GM18499 (cell line): Measurements from ENCODE around the gene KLRD1.
"Not testable (repeated sequence)": the region's sequence is repeated elsewhere in the genome, so short reads cannot be mapped to it uniquely, and the experiment has no call there.

Source experiments
- ATAC-seq: cut with Tn5 transposase; IDR thresholded peaks from one replicate; pipeline ENCODE4 v1.9.1; 2021; ENCODE audit warnings: moderate number of reproducible peaks; ENCODE audit not compliant: insufficient read depth, unreplicated experiment

KLRD1 gene

DNA sequence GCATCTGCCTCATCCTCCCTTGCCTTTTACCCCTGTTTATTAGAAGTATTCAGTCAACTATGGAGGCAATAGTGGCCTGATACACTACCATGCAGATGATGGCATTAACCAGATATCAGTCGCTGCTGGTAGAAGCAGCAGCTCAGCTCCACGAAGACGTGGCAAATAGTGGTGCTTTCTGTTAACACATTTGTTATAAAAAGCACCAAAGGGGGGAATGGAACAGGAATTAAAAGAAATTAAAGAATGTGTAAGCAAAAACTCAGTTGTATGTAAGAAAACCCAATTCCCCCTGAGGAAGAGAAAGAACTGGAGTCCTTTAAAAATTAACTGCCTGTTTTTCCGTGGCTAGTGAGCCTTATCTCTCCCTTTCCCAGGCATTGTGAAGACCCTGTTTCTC lies 60.0 kb downstream of the KLRD1 start:
- ATAC-seq = not testable (repeated sequence)

DNA sequence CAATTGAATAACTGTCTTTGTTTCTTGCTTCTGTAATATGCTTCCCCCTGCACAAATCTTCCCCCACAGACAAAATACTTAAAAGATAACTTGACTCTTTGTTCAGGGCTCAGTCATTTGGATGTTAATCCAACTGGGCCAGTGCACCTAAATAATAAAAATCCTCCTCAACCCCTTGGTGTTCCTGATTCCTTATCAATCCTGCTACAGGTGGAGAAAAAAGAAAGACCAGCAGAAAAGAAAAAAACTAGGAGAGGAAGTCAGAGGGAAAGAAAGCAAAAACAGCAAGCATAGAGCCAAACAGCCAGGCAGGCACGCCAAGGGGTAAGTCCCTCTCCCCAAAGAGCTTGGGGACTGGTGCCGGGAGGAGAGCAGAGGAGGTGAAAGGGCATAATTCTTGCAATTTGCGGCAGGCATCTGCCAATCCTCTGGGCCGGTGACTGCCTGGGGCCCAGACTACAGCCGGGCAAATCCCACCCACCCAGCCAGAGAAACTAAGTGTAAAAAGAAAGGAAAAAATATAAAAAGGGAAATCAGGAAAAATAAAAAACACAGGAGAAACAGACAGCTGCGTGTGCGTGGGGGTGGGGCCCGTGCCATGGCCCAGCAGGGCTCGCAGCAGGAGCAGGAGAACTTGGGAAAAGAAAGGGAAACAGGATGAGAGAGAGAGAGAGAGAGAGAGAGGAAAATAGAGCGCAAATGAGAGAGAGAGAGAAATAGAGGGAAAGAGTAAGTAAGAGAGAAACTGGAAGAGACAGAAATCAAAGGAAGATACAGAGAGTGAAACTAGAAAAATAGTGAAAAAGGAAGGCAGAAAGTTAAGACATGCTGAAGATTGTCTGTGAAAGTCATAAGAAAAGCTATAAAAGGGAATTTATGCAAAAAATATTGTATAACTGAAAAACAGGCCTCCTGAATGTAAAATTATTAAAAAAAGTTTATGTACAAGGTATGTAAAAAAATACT lies 60.8 kb downstream of the KLRD1 start:
- ATAC-seq = no peak

DNA sequence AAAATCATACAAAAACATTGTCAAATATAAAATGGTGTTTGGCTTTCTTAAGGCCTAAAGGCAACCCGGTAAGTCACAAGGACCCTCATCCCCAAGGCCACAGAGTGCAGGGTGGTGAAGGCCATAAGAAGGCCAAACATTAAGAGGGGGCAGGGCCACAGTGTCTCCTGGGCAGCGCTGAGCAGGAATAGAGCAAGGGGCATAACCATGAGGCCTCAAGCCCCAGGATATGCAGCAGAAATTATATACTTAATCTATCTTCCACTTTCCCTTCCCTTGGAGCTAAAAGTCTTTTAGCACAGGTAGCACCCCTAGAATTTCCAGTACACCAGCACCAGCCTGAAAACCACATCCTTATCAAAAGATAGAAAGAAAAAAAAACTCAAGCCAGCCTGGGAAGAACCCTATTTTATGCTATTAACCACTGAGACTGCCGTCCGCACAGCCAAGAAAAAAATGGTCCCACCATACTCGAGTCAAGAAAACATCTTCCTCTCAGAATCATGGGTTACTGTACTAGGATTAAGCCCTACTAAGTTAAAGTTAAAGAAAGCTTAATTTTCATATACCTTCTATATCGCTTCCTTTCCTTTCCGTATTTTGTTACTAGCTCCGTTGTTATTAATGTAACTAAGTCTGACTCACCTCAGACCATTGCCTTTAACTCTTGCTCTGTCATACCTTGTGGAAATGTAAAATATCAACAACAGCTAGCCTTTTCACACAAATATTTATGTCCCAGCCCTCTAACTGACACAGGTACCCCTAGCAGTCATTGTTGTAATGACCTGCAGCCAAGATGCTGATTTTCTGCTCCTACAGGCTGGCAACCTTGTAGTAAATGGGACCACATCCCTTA lies 62.1 kb downstream of the KLRD1 start:
- ATAC-seq = no peak

DNA sequence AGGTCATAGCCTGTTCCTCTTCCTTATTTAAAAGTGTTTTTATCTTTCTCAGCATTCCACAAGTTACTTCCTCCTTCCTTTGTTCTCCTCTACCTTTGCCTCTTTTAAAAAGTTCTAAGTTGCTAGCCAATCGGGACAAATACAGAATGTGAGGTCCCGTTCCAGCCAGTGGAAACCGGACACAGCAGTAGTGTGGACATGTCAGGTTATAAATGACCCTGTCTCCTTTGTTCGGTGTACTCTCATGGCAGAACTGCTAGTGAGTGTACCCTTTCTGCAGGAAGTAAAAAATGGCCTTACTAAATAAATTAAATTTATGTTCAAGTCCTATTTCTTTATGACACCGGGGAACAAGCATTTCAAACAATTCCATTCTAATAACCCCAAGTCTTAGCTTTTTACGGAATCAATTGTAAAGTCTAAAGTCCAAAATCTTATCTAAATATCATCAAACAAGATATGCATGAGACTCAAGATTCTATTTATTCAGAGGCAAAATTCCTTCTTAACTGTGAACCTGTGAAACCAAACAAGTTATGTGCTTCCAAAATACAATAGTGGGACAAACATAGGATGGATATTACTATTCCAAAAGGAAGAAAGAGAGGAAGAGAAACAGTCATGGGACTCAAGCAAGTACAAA lies 64.3 kb downstream of the KLRD1 start:
- not testable (repeated sequence) for ATAC-seq

DNA sequence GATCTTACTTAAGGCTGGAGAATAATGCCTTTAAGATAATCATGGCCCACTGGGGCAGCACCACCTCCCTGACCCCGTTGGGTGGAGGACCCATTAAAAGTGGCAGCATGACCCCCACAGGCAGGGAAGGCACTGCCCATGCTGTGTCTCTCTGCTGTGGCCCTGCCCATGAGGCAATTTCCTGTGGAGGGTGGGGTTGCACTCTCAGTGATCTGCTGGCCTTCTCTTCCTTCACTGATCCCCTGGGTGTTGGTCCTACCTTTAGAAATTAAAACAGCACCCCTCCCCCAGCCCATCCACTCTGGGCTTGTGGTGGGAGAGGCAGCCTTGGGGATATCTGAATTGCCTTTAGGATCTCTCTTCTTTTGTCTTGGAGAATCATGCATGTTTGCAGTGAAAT lies 64.9 kb downstream of the KLRD1 start:
- ATAC-seq = no peak

DNA sequence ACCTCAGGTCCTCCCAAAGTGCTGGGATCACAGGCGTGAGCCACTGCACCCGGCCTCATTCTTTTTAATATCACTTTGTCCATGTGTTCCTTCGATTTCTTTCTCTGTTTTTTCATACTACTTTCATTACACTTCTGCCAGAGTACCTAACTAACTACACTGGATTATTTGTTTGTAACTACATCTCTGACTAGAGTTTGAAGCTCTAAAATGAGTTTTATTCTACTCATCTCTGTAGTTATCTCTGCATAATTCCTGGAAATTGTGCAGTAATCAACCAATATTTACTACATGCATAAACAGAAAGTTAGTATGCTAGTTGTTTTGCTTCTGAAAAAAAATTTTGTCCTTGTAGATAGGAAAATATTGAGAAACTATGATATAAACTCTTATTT lies 67.0 kb downstream of the KLRD1 start:
- no peak for ATAC-seq

DNA sequence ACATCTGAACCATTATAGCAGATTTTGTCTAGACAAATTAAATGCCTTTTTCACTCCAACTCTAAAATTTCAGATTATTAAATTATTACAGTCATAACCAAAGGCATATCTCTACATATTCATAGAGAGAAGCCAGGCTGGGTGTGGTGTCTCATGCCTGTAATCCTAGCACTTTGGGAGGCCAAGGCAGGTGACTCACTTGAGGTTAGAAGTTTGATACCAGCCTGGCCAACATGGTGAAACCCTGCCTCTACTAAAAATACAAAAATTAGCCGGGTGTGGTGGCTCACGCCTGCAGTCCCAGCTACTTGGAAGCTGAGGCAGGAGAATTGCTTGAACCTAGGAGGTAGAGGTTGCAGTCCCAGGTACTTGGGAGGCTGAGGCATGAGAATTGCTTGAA lies 71.1 kb downstream of the KLRD1 start:
- ATAC-seq = not testable (repeated sequence)
